Stimulated activated CD8-positive, alpha-beta memory T cell treated with anti-CD3 and anti-CD28 coated beads, Interleukin-15, amount 100 ng/mL, for 24 hours (primary cell): ENCODE data around the gene NANOGP8.

Source experiments
- DNase-seq: peaks from one replicate; pipeline ENCODE4 v3.0.0-alpha.2; 2020; ENCODE audit warnings: low read depth

The NANOGP8 gene

GRCh38 chr15:35060591-35060990 is 24.5 kb downstream of the NANOGP8 start:
- no peak for DNase-seq

DNA sequence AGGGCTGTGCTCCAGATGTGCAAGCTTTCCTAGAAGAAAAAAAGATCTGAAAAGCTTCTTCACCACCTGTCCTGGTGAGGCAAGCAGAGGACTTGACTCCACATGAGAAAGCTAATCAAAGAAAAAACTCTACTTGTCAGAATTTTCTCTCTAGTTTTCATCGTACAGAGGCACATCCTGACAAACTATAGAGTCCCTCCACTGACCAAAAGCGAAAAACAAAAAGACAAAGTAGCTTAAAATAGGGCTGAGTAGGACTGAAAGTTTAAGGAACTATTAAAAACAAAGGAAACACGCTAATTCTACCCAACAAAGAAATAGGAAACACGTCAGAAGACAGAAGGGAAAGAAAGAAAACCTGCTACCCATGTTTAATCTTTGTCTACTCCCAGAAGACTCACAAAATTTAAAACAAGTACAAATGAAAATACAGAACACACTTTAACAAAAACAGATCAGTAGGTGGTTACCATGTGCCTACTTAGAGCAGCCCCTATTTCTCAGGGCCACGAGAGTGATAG is 26.5 kb downstream of the NANOGP8 start:
- DNase-seq: no peak

GRCh38 chr15:35055416-35056105 is 29.5 kb downstream of the NANOGP8 start:
- DNase-seq: no peak

GRCh38 chr15:35054380-35054779 is 30.7 kb downstream of the NANOGP8 start:
- DNase-seq: no peak

DNA sequence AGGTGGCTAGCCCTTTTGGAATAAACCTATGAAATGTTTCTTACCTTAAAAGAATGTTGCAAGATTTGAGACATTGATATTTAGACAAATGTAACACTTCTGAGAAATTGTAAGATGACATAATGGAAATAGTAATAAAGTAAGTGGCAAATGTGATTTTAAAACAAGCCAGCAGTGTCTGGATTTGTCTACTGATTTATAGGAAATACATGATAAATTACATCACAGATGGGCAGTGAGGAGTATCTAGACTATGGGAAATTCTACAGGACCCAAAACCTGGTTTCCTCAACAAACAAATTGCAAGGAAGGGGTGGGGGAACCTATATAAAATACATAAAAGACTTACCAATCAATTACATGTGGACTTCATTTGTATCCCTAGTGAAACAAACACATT is 37.1 kb downstream of the NANOGP8 start:
- no peak for DNase-seq

DNA sequence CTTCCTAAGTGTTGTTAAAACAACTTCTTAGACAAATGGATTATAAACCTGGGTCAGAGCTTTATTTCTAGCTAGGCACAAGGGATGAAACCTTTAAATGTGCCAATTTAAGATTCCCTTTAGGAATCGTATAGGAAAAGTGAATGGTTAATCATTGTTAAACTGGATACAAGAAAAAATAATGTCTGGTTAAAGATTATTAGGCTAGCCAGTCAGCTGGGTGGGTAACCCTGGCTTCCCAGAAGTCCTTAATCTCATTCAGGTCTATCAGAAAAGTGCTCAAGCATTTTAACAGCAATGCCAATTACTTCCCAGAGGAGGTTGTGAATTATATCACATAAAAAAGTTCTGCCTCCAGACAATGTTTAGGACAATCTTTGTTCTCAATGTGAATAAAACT is 37.6 kb downstream of the NANOGP8 start:
- DNase-seq: no peak

DNA sequence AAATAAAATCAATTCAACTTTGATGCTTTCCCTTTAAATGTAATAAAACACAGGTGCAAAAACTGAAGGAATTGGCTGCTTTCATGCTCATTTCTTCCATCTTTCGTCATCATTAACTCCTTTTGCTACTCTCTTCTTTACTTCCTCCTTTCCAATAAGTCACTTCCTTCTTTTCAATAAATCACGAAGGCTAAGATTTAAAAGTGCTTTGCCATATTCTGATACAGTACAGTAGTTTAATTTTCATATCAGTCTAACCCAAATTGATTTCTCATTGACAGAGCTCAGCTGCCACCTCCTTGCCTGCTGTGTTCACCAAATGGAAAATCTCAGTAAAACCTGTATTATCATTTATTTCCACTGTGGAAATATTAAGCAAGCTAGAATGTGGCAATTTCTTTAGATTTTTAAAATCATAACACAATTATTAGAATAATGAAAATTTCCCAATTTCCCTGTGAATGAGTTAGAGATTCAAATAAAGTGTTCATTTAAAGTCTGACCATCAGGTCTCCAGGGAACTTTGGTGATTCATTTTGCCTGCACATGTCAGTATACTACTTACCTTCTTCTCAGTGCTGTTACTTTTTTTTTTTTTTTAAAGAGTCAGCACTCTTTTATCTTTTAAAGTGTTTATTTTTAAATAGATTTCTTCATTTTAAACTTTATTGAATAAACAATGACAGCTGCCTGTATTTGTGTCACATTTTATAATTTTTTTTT is 41.6 kb downstream of the NANOGP8 start:
- no peak for DNase-seq

DNA sequence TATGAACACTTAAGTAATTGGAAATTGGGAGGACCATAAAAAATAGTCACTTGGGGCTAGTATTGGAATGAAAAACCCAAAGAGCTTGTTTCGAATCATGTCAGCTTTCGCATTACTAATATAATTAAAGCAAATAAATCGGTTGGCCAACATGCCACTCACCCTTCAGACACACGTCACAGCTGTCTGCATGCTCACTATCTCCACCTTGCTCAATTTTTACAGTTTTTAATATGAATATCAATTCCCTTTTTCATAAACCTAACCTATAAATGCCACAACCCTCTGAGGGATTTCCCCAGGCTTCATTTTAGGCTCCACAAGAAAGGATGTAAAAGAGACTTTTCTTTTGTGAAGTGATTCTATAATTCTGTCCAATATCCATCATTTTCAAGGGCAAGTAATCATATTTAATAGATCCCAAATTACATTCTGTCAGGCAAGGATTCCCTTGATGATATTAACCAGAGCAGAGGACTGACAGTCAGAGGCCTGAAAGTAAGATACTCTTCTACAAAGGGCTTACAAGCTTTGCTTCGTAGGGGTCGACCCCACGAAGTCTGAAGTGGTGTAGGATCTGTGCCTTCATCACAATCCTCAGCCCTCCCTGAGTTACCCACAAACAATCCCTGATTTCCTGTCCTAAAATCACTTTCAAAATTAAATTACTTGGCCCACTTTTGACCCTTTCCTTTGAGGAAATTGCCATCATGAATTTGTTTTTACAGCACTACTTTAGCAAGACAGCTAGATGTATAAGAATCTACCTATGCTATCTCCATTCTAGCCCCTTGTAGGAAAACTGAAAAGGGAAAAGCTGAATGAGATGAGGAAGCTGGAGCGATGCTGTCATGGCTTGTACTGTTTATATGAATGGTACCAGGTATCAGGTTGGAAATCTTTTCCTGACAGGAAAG is 44.5 kb downstream of the NANOGP8 start:
- DNase-seq: no peak

DNA sequence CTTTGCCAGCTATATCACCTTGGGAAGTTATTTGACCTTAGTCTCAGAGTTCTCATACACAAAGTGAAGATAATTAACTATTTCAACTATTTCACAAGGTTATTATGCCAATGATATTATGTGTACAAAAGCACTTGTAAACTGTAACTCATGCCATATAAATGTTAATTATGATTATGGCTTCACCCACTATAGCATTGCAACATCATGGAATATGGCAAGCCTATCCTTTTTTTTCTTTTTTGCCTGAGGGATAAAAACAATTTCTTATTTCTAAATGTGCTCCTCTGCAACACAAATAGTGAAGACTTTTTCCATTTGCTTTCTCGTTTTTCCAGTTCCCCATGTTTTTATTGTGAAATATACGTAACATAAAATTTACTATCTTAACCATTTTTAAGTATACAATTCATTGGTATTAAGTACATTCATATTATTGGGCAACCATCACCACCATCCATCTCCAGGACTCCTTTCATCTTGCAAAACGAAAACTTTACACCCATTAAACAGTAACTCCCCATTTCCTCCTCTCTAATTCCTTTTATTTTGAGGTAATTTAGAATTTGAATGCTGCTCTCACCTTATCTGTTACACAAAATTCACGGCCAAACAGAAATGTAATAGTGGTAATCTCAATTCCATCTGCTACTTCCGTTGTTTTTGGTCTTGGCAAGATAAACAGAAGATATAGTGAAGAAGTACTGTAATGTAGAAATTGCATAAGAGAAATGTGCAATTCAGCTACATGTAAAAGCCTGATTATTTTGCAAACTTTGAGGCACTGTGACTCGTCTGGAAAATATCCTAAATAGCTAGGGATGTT is 46.3 kb downstream of the NANOGP8 start:
- no peak for DNase-seq
